GM18907 (cell line): ENCODE results near the gene CEACAM3.

Experiments
- ATAC-seq: cut with Tn5 transposase; IDR thresholded peaks from one replicate; pipeline ENCODE4 v1.9.1; 2021; ENCODE audit warnings: mild to moderate bottlenecking, moderate library complexity; ENCODE audit not compliant: unreplicated experiment

Gene CEACAM3

DNA sequence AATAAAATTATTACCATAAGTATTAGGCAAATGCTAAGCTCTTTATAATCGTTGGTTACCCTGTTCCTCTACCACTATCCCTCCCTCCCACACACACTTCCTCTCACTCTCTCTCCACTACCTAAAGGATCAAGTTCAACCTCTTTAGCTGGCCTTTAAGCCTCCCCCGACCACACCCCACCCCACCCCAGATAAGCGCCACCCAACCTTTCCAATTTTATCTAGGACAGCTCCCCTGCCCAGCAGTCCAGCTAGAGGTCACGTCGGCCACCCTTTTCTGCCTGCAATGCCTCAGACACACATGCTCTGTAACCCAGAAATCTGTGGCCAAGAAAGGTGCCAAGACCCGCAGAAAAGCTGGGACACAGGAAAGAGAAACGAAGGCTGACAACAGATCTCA lies 47.0 kb downstream of the CEACAM3 start:
- no peak for ATAC-seq

DNA sequence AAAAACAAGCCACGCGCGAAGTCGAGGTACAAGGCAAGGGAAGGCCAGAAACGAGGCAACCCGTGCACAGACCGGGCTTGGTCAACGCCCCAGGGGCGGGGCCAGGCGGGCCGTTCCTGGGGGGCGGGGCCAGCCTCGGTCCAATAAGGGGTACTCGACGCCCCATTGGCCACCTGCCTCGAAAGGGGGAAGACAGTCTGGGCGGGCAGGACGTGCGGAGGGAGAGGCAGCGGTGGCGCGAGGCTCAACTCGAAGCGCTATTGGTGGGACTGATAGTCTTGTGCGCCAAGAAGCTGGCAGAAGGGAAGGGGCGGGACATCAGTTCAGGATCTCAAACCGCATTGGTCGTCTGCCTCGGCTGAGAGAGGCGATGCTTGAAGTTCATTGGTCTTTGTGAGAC lies 48.2 kb downstream of the CEACAM3 start, which contains the start of gene LYPD4:
Gene LYPD4 (minus strand): TSS at position 83 of the 400 bp plus-strand sequence. CDS start 5,398 bp downstream, outside the sequence.
- no peak for ATAC-seq

DNA sequence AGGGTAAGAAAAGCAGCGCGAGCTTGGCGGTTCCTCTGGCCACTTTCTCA lies 48.4 kb downstream of the CEACAM3 start, which contains the start of gene DMRTC2:
Gene DMRTC2 (plus strand): TSS at position 42 of the 50 bp plus-strand sequence. CDS start 2,387 bp downstream, outside the sequence.
- ATAC-seq: no peak

DNA sequence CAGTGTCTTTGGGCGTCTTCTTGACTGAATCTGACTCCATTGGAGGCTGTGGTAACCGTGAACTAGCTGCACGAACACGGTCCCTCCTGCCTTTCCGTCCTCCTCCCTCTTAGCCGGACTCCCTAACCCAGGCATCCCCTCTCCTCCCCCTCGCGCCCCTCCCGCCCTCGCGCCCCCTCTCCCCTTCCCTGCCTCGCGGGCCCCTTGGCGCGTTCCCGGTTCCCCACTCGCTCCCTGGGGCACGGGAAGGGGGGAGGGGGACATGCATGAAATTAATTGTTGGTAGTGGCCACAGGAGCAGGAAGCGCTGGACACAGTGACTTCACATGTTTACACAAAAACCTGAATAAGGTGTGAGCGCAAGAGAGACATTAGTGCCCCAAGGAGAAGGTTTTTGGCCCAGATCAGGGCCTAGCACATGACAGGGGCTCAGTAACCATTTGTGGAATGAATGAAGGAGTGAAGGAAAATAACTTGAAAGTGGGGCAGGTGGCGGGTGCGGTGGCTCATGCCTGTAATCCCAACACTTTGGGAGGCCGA lies 48.7 kb downstream of the CEACAM3 start:
- no peak for ATAC-seq

DNA sequence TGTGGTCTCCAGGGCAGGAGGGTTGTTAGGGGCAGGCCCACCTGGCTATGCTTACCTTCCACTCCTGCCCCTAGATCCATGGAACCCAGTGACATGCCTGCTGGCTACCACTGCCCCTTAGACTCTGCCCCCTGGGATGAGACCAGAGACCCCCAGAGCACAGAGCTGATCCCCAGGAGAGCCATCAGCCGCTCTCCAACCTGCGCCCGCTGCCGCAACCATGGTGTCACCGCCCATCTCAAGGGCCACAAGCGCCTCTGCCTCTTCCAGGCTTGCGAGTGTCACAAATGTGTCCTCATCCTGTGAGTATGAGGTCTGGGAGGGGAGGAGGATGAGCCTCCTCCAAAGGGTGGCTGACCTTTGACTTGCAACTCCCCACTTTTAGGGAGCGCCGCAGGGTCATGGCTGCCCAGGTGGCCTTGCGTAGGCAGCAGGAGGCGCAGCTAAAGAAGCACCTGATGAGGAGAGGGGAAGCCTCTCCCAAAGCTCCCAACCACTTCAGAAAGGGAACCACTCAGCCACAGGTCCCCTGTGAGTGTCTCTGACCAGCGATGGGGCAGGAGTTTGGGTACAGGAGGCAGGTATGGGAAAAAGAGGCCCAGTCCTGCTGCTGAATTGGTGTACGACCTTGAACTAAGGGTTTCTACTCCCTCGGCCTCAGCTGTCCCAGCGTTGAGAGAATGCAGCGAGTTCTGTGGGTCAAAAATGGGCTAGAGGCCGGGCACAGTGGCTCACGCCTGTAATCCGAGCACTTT lies 51.1 kb downstream of the CEACAM3 start:
- no peak for ATAC-seq

DNA sequence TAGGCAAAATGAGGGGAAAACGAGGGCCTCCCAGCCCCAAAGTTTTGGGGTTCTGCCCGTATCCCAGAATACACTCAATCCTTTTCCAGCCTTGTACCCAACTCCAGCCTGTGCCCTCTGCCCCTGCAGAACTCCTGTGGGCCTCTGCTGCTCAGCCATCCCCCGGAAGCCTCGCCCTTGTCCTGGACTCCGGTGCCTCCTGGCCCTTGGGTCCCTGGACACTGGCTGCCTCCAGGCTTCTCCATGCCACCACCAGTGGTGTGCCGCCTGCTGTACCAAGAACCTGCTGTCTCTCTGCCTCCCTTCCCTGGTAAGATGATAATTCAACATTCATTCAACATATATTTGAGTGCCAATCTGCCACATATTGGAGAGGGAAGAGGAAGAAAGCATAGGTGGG lies 52.3 kb downstream of the CEACAM3 start:
- ATAC-seq: no peak

DNA sequence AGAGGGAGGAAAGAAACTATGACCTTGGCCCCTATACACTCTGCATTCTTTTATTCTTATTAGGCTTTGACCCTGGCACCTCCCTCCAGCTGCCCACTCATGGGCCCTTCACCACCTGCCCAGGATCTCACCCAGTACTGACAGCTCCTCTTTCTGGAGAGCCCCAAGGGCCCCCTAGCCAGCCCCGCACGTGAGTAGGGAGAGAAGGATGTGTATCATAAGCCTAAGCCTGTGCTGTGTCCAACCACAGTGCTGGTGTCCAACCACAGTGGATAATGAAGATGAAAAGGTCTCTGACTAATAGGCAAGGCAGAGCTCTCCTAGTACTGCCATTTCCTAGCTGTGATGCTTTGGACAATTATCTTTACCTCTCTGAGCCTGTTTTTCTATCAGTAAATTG lies 52.7 kb downstream of the CEACAM3 start:
- no peak for ATAC-seq

DNA sequence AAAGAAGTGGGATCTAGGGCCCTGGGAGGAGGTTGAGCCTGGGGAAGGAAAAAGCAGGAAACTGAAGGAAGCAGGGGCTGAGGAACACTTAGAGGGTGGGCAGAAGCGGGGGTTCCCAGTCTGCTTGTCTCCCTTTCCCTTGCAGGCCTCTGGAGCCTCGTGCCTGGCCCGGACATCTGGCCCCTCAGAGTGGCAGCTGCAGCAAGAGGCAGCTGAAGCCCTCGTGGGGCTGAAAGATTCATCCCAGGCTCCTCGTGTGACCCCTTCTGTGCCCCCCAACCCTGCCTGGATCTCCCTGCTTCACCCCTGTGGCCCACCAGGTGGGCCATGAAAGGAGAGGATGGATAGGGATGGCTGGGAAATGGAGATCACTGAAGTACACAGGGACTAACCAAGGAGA lies 54.0 kb downstream of the CEACAM3 start:
- ATAC-seq: no peak

DNA sequence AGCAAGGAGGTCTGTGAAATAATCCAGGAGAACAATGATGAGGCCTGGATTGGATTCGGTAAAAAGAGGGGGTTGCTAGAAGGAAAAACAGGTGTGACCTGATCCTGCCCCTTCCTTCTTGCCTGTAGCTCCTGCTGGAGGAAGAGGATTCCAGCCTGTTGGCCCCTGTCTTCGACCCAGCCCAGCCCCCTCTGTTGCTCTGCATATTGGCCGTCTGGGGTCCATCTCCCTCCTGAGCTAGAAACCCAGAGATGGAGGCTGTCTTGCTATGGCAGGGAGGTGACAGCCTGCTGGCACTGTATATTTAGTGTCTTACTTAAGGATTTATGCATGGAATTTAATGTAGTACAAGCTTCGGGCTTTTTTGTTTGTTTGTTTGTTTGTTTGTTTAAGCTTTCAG lies 55.1 kb downstream of the CEACAM3 start:
- no peak for ATAC-seq

DNA sequence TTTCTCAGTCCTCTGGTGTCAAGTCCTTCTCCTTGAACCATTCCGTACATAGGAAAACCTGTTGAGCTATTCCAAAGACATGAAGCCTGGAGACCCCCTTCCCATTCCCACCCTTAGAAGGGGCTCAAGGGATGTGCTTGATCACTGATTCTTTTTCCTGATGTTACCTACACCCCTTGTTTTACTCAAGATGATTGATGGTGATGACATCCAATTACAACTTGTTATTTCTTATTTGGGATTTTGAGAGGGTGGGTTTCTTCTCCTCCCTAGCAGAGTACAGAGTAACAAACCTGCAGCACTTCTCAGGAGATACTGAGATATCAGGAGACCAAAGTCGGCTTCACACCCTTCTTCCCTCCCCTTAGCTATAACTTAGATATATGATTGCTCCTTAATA lies 57.0 kb downstream of the CEACAM3 start:
- no peak for ATAC-seq

DNA sequence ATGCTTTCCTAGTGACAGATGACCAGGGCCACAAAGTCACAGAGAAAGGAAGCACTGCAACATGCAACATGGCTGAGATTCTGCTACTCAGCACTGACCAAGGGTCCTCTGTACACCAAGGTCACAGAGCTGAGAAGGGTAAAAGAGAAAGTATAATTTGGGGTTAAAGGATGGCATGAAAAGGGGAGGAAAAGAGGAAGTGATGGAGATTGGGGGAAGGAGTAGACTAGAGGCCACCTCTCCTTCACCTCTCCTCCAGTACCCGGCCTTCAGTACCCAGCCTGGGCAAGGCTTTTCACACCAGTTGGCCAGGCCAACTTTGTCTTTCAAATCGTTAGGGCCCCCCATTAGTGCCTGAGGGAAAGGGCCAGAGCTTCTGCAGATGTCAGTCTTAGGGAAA lies 57.4 kb downstream of the CEACAM3 start:
- no peak for ATAC-seq

DNA sequence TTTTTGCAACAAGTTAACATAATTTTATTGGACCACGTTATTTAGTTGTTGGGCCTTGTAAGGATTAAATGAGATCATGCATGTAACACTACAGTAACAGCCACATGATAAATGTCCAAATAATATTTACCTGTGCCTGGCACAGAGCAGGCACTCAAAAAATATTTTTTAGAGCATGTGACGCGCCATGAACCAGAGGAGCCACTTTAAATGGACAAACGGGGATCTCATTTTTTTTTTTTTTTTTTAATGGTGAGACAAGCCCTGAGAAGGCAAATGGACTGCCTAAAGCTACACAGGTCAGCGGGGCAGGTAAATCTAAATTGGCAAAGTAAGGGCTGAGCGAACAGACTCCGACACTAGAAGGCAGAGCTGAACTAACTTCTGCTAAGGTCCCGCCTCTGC lies 62.8 kb downstream of the CEACAM3 start:
- ATAC-seq: no peak

DNA sequence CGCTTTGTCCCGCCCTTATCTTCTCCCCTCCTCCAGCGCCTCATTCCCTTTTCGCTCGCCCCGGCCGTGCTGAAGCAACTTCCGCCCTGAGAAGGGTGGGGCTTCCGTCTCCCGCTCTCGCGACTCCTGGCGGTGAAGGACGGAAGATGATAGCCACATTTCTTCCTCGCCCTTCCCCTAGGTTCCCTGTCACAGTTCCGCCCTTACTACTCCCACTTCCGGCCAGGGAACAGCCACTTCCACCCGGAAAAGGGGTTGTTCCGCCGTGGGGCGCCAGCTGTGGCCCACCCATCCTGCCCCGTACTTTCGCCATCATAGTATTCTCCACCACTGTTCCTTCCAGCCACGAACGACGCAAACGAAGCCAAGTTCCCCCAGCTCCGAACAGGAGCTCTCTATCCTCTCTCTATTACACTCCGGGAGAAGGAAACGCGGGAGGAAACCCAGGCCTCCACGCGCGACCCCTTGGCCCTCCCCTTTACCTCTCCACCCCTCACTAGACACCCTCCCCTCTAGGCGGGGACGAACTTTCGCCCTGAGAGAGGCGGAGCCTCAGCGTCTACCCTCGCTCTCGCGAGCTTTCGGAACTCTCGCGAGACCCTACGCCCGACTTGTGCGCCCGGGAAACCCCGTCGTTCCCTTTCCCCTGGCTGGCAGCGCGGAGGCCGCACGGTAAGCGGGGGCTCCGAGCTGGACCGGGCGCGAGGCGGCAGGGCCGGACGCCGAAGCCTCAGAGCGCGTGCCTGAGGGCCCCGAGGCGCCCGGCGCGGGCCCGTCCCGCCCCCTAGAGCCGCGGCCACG lies 63.4 kb downstream of the CEACAM3 start, which contains the start of gene RPS19:
Gene RPS19 (plus strand): TSS at position 638 of the 801 bp plus-strand sequence. CDS start 520 bp downstream, outside the sequence.
- ATAC-seq: peak; percentile 85

DNA sequence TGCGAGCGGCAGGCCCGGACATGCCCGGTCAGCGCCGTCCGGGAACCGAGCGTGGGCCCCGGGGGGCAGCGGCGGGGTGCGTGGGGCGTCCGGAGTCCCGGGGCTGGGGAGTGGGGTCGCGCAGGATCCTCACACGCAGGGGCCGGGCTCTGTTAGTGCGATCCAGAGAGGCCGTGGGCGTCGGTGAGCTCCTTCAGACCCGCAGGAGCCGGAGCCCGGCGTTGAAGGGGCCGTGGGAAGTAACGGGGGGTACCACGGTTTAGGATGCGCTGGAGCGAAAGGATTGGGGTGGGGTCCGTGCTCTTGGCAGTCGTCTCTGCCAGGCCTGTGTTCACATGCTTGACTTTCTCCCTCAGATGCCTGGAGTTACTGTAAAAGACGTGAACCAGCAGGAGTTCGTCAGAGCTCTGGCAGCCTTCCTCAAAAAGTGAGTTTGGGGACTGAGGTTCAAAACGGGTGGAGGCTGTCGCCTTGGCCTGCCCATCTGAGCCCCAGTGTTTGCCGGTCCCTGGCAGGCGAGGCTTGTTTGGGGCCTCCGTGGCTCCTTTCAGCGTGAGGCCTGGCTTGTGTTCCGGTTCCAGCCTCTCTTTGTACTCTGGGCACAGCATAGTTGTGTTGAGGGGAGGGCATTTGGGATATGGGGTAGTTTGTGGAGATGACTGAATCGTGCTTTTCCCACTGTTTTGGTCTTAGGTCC lies 64.2 kb downstream of the CEACAM3 start:
- no peak for ATAC-seq
